Central memory CD4-positive, alpha-beta T cell (primary cell): Measurements from ENCODE around the gene RLN1.
"Not testable (repeated sequence)": the region's sequence is repeated elsewhere in the genome, so short reads cannot be mapped to it uniquely, and the experiment has no call there.

ENCODE experiments used
- DNase-seq: peaks from one replicate; pipeline ENCODE4 v3.0.0; 2022

The RLN1 gene

DNA sequence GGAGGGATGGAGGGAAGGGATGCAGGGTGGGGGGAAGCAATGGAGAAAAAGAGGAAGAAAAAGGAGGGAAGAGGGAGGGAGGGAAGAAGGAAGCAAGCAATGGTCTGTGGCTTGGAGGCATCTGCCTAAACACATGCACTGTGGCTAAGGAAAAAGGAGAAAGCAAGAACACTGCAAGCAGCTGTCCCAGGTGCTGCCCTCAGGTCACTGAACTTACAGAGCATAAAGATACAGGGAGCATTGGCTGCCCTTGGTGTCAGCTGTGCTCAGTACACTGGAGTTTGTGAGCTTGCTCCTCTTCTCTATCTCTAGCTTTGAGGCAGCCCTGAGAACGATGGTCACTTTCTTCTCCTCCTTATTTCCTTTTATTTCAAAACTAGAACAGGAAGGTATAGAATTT lies 18.1 kb downstream of the RLN1 start:
- DNase-seq = not testable (repeated sequence)

DNA sequence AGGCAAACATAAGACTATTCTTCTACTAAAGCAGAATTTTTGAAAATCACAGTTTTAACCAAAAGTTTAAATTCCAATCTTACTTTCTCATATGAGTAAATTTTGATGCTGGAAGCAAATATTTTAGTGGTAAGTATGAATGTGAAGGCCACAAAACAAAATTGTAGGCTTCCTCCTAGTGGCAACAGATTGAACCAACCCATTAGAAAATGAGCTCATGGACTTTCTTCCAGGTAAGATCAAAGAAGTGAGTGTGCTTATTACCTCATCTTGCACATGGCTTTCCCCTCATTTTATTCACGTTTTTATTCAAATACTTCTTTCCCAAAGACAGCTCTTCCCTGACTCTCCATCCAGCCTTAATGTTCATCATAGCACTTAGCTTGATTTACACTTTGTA lies 18.6 kb downstream of the RLN1 start:
- no peak for DNase-seq

DNA sequence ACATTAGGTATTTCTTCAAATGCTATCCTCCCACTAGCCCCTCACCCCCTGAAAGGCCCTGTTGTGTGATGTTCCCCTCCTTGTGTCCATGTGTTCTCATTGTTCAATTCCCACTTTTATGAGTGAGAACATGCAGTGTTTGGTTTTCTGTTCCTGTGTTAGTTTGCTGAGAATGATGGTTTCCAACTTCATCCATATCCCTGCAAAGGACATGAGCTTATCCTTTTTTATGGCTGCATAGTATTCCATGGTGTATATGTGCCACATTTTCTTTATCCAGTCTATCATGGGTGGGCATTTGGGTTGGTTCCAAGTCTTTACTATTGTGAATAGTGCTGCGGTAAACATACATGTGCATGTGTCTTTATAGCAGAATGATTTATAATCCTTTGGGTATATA lies 23.3 kb downstream of the RLN1 start:
- not testable (repeated sequence) for DNase-seq

- DNase-seq = no peak
Observed at GRCh38 chr9:5315187-5315923, 24.3 kb downstream of the RLN1 start.

- DNase-seq = no peak
Observed at GRCh38 chr9:5310851-5311250, 28.8 kb downstream of the RLN1 start.

DNA sequence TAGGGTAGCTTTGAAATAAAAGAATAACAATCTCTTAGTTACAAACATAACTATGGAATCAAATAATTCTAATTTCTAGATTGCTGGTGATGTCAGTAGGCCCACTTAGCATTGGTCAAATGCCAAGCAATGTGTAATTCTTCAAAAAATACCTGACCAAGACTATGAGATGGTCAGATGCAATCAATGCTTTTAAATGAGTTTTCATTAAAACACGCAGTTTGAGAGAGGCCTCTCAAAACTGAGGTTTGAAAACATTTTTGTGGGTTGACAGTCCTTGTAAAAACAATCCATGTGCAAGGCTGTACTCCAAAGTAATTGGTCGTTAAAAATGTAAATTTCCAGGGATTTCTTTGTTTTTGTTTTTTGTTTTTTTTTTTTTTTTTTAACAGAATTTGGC lies 33.9 kb downstream of the RLN1 start:
- no peak for DNase-seq

DNA sequence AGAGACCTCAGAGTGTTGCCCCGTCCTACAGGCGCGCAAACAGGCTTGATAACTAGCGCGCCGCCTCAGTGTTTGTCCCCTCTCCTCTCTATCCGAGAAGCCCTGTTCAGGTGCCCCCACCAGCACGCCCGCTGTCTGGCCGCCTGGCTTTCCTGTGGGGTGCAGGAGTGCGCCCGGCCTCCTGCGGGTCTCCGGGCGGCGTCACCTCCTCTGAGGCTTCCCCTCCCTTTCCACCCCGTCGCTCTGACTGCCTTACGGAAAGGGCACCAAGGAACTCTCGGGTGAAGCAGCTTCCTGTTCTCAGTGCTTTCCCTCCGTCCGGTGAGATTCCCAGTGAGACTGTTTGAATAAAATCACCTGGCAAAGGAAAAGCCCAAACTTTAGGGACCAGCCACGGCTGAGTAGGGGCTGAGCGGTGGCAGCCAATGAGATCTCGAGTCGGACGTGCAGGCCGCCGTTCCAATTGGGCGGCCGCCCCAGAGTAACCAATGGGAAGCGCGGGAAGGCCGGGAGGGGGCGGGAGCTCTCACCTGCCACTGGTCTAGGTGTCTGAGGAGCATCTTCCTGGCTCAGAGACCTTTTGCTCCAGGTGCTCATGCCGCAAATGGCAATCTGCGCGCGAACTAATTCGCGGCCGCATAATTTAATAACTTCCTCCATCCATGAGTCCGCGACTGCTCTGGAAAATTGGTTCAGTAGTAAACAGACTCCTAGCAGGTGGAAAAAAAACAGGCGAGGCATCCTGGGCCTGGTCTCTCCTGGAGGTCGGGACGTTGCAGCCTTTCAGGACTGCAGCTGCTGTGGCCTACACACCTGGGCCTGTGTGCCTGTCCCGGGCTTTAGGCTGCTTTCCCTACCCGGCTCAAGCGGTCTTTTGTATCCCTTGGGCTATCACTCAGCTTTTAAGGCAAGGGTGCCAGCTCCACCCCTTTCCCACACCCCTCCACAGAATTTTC lies 35.6 kb downstream of the RLN1 start, which contains the start of gene RLN2:
Gene RLN2, minus strand, starts transcription at position 877 of the 956 bp plus-strand sequence. Its CDS starts 136 bp downstream, at position 741.
- peak; percentile 28 for DNase-seq

GRCh38 chr9:5301544-5301943 lies 38.1 kb downstream of the RLN1 start:
- DNase-seq = peak; percentile 33

DNA sequence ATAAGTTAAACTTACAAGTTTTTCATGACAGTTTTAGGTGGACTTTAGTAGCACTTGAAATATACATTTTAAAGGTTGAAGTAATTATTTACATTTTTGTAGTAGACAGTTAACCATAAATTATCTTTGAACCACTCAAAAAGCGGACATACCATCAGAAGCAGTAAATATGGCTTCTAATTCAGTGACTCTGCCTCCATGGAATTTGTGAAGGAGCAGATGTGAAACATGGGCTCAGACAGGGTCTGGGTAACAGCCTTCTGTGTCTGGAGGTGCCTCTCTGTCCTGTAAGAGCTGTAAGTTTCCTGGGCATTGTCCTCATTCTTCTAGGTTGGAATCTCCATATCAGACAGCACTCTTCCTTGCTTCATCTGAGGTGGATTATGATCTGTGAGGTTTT lies 47.5 kb downstream of the RLN1 start:
- no peak for DNase-seq

DNA sequence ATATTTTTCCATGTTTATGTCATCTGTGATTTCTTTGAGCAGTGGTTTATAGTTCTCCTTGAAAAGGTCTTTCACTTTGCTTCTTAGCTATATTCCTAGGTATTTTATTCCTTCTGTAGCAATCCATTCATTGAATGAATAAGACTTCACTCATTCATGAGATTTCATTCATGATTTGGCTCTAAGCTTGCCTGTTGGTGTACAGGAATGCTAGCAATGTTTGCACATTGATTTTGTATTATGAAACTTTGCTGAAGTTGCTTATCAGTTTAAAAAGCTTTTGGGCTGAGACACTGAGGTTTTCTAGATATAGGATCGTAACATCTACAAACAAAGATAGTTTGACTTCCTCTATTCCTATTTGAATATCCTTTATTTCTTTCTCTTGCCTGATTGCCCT lies 51.1 kb downstream of the RLN1 start:
- DNase-seq = no peak

- no peak for DNase-seq
Observed at GRCh38 chr9:5286262-5286661, 53.4 kb downstream of the RLN1 start.
